Neuron (in vitro differentiated cells): ENCODE measurements around the gene STIM1.

Experiments used
- H2AFZ ChIP-seq: one replicate; pipeline ENCODE4 v1.6.1; 2013; ENCODE audit warnings: low read depth, mild to moderate bottlenecking, inconsistent platforms, low read length, moderate library complexity
- H3K27me3 ChIP-seq: one replicate; pipeline ENCODE4 v1.6.1; 2013; ENCODE audit warnings: low read length; ENCODE audit not compliant: insufficient read depth
- H3K36me3 ChIP-seq: one replicate; pipeline ENCODE4 v1.6.1; 2013; ENCODE audit warnings: low read length; ENCODE audit not compliant: insufficient read depth
- H3K4me1 ChIP-seq: one replicate; pipeline ENCODE4 v1.6.1; 2013; ENCODE audit warnings: low read length; ENCODE audit not compliant: insufficient read depth
- H3K4me3 ChIP-seq: 2 replicates; pipeline ENCODE4 v1.5.1; 2013; ENCODE audit warnings: mild to moderate bottlenecking, low read length, moderate library complexity
- H3K9me3 ChIP-seq: one replicate; pipeline ENCODE4 v1.6.1; 2013; ENCODE audit warnings: low read length

STIM1 gene

GRCh38 chr11:3866836-3867208 lies 11.4 kb downstream of the STIM1 start:
- no peaks in the 10 kb centered on the region for H3K27me3 ChIP-seq
- H3K36me3 ChIP-seq = no peaks in the 10 kb centered on the region
- H2AFZ ChIP-seq = no peak overlapping the region
- H3K9me3 ChIP-seq = no peaks in the 10 kb centered on the region
- H3K4me1 ChIP-seq = peaks cover 13% of the 10 kb centered on the region
- no peak overlapping the region for H3K4me3 ChIP-seq

- Histone ChIP-seq H3K27me3 (no peaks in the 10 kb centered on the region), H2AFZ (no peak overlapping the region), H3K36me3 (no peaks in the 10 kb centered on the region), H3K4me3 (no peak overlapping the region), H3K4me1 (peaks cover 13% of the 10 kb centered on the region), H3K9me3 (no peaks in the 10 kb centered on the region)
Observed at GRCh38 chr11:3867209-3868091, 12.0 kb downstream of the STIM1 start.

GRCh38 chr11:3873712-3874349 lies 18.4 kb downstream of the STIM1 start:
- Histone ChIP-seq H3K4me3 (no peak overlapping the region), H3K27me3 (no peaks in the 10 kb centered on the region), H3K9me3 (no peaks in the 10 kb centered on the region), H2AFZ (no peak overlapping the region), H3K4me1 (peaks cover 15% of the 10 kb centered on the region), H3K36me3 (no peaks in the 10 kb centered on the region)

- no peaks in the 10 kb centered on the region for H3K36me3 ChIP-seq
- no peak overlapping the region for H2AFZ ChIP-seq
- no peak overlapping the region for H3K4me3 ChIP-seq
- H3K27me3 ChIP-seq = no peaks in the 10 kb centered on the region
- peaks cover 15% of the 10 kb centered on the region for H3K4me1 ChIP-seq
- H3K9me3 ChIP-seq = no peaks in the 10 kb centered on the region
Observed at GRCh38 chr11:3876613-3877012, 21.1 kb downstream of the STIM1 start.

- Histone ChIP-seq H2AFZ (no peak overlapping the region), H3K9me3 (no peaks in the 10 kb centered on the region), H3K27me3 (no peaks in the 10 kb centered on the region), H3K36me3 (no peaks in the 10 kb centered on the region), H3K4me3 (no peak overlapping the region), H3K4me1 (peaks cover 15% of the 10 kb centered on the region)
Observed at GRCh38 chr11:3877364-3878257, 22.1 kb downstream of the STIM1 start.

GRCh38 chr11:3878258-3878584 lies 22.8 kb downstream of the STIM1 start:
- H3K9me3 ChIP-seq = no peaks in the 10 kb centered on the region
- H3K4me3 ChIP-seq = no peak overlapping the region
- no peaks in the 10 kb centered on the region for H3K27me3 ChIP-seq
- no peak overlapping the region for H2AFZ ChIP-seq
- peaks cover 15% of the 10 kb centered on the region for H3K4me1 ChIP-seq
- no peaks in the 10 kb centered on the region for H3K36me3 ChIP-seq

- no peak overlapping the region for H2AFZ ChIP-seq
- H3K27me3 ChIP-seq = no peaks in the 10 kb centered on the region
- no peak overlapping the region for H3K4me3 ChIP-seq
- no peaks in the 10 kb centered on the region for H3K9me3 ChIP-seq
- H3K4me1 ChIP-seq = peaks cover 15% of the 10 kb centered on the region
- no peaks in the 10 kb centered on the region for H3K36me3 ChIP-seq
Observed at GRCh38 chr11:3879216-3879966, 23.9 kb downstream of the STIM1 start.

- Histone ChIP-seq H3K27me3 (no peaks in the 10 kb centered on the region), H3K4me1 (peaks cover 15% of the 10 kb centered on the region), H3K36me3 (no peaks in the 10 kb centered on the region), H3K4me3 (no peak overlapping the region), H3K9me3 (no peaks in the 10 kb centered on the region), H2AFZ (no peak overlapping the region)
Observed at GRCh38 chr11:3879967-3880542, 24.6 kb downstream of the STIM1 start.

- Histone ChIP-seq H3K4me1 (peaks cover 15% of the 10 kb centered on the region), H3K36me3 (no peaks in the 10 kb centered on the region), H2AFZ (no peak overlapping the region), H3K4me3 (no peak overlapping the region), H3K27me3 (no peaks in the 10 kb centered on the region), H3K9me3 (no peaks in the 10 kb centered on the region)
Observed at GRCh38 chr11:3880724-3881123, 25.3 kb downstream of the STIM1 start.

GRCh38 chr11:3882655-3883054 lies 27.2 kb downstream of the STIM1 start:
- no peak overlapping the region for H2AFZ ChIP-seq
- H3K27me3 ChIP-seq = no peaks in the 10 kb centered on the region
- H3K4me3 ChIP-seq = no peak overlapping the region
- peaks cover 5% of the 10 kb centered on the region for H3K4me1 ChIP-seq
- H3K36me3 ChIP-seq = no peaks in the 10 kb centered on the region
- no peaks in the 10 kb centered on the region for H3K9me3 ChIP-seq

GRCh38 chr11:3885855-3886254 lies 30.4 kb downstream of the STIM1 start:
- Histone ChIP-seq H3K4me3 (no peak overlapping the region), H3K9me3 (no peaks in the 10 kb centered on the region), H3K36me3 (no peaks in the 10 kb centered on the region), H2AFZ (no peak overlapping the region), H3K27me3 (no peaks in the 10 kb centered on the region), H3K4me1 (no peaks in the 10 kb centered on the region)

GRCh38 chr11:3886985-3887384 lies 31.5 kb downstream of the STIM1 start:
- Histone ChIP-seq H3K9me3 (no peaks in the 10 kb centered on the region), H2AFZ (no peak overlapping the region), H3K27me3 (no peaks in the 10 kb centered on the region), H3K4me1 (no peaks in the 10 kb centered on the region), H3K4me3 (no peak overlapping the region), H3K36me3 (no peaks in the 10 kb centered on the region)
